Pons (tissue), 1 donor: ENCODE results near the gene RING1.

ENCODE experiments used
- DNase-seq: peaks from one replicate; pipeline ENCODE4 v3.0.0-alpha.2; 2016; ENCODE audit warnings: low spot score

RING1 gene

GRCh38 chr6:33208091-33208967 is at the start of gene RING1:
Gene RING1 (plus strand): TSS chr6:33208500. CDS start chr6:33208823, 323 bp downstream.
- DNase-seq: peak; percentile 78

DNA sequence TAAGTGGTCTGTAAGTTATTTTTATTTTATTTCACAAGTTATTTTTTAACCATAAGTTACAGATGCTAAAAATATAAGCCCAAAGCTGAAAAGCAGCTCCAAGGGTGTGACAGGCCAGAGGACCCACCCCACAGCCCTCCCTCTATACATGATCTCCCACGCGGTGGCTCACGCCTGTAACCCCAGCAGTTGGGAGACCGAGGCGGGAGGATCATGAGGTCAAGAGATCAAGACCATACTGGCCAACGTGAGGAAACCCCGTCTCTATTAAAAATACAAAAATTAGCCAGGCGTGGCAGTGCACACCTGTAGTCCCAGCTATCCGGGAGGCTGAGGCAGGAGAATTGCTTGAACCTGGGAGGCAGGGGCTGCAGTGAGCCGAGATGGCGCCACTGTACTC is 48.2 kb upstream of the RING1 start:
- no peak for DNase-seq

DNA sequence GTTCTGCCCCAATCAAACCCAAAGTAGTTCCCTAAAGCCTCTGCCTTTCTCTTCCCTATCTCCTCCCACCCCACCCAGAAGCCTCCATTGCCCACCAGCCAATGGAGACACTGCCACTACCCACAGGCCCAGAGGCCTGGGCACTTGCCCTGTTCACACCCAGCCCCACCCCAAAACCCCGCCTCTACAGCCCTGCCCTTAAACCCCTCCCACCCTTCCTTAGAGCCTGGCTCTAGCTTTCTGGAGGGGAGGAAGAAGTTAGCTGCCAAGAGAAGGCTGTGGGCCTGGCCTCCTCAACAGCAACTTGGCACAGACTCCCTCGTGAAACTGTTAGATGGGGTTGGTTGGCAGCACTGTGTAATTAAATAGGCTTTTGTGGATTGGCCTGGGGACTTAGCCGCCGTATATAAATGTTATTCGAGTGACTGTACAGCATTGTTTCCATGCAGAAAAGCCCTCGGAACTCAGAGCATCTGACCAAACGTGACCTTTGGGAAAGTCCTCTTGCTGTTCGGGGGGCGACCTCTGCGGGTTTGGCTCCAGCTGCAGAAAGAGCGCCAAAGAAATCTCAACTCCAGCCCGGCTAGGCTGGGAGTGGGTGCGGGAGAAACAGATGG is 47.5 kb upstream of the RING1 start:
- DNase-seq: peak; percentile 54

GRCh38 chr6:33161354-33162331 is 46.7 kb upstream of the RING1 start:
- DNase-seq: peak; percentile 42

- no peak for DNase-seq
These were observed 44.8 kb upstream of the RING1 start for GRCh38 chr6:33163540-33163939.

- no peak for DNase-seq
These were observed 44.1 kb upstream of the RING1 start for GRCh38 chr6:33164176-33164575.

DNA sequence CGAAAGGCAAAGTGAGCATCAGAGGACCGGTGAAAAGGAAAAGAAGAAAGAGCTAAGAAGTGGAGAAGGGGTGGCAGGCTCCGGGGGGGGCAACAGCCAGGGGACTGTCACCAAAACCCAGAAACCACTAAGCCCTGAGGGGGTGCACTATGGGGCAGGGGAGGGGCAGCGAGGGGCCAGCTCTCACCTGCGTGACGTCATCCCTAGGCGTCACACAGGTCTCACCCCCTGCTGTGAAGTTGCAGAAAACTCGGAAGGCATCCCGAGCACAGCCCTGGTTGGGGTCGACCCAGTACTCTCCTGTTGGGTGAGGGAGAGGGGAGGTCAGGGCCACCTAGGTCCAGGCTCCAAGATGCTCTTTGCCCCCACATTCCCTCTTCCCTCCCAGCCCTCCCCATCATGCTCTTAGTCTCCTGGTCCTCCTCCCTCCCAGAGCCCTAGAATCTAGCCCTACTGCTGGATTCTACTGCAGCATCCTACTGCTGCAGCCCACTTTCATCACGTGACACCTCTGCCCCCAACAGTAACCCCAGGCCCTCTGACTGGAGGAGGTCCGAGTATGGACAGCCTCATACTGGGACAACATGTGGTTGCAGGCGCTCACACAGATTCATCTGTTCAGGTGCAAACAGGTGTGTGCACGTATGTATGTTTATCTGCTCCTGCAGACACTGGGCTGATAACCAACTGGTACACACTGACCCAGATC is 43.5 kb upstream of the RING1 start:
- DNase-seq: no peak

- no peak for DNase-seq
These were observed 42.6 kb upstream of the RING1 start for GRCh38 chr6:33165581-33166258.

GRCh38 chr6:33166363-33166762 is 41.9 kb upstream of the RING1 start:
- no peak for DNase-seq

- no peak for DNase-seq
These were observed 41.5 kb upstream of the RING1 start for GRCh38 chr6:33166811-33167210.

GRCh38 chr6:33167374-33168283 is 40.7 kb upstream of the RING1 start:
- DNase-seq: no peak

GRCh38 chr6:33168284-33168601 is 40.1 kb upstream of the RING1 start:
- DNase-seq: no peak

GRCh38 chr6:33168639-33169038 is 39.7 kb upstream of the RING1 start:
- DNase-seq: no peak

DNA sequence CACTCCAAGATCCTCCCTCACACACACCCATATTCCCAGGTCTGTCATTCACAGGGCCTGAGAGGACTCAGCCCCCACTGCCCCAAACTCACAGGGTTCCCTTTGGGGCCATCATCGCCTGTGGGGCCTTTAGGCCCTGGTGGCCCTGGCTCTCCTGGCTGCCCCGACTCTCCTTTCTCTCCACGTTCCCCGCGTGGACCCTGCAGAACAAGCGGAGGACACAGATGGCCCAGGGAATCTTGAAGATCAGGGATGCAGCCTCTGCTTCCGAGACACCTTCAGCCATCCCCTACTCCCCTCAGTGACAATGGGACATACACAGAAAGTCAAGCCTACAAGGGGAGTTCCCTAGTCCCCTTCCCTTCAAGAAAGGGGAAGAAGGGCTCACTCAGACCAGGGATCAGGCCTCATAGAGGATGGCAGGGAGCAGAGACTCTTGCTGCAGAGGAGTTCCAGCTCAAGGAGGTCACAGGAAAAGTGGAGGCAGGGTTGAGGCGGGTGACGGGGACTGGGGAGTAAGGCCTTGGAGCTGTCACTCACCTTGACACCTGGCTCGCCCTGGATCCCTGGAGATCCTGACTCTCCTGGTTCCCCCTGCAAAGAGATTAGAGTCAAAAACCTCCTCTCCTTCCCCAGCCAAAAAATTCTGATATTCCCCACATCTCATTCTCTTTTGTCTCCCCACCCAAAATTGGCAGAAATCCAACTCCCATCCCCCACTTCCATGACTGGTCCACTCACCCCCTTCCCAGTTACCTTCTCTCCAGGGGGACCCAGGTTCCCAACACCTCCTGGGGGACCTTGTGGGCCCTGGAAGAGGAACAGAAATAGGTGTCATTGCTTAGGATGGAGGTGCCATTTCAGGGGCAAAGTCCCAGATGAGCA is 38.8 kb upstream of the RING1 start:
- no peak for DNase-seq

- no peak for DNase-seq
These were observed 37.9 kb upstream of the RING1 start for GRCh38 chr6:33170176-33171015.

GRCh38 chr6:33171016-33171879 is 37.1 kb upstream of the RING1 start:
- DNase-seq: no peak
